Body of pancreas (tissue), 4 donors: ENCODE results near the gene PGAP3.

ENCODE experiments used
- CTCF ChIP-seq, 7 experiments: fragments of 450-650 bp in 4 of 7; fragments of 200-600 bp in 3 of 7; sonication (generic) in 3 of 7; IDR thresholded peaks; one replicate each; pipeline ENCODE4 v1.5.1; 2016 to 2019; ENCODE audit warnings: antibody characterized with exemption in 7 of 7
- POLR2A ChIP-seq, 3 donors: fragments of 450-650 bp; IDR thresholded peaks; one replicate each; pipeline ENCODE4 v1.6.1; 2016; ENCODE audit warnings: antibody characterized with exemption in 3 of 3, mild to moderate bottlenecking in 2 of 3

GRCh38 chr17:39663340-39663687 is 24.5 kb downstream of the PGAP3 start:
- TF ChIP-seq CTCF (IDR thresholded peaks at IDR 0.05) = no peak
- TF ChIP-seq POLR2A (IDR thresholded peaks at IDR 0.05) = no peak
